ENCODE measurements around the gene XRN2. TPM values are rescaled to one million over a fixed set of nuclear protein-coding genes. Genes with fewer than 3 reads are reported as not detected.

The XRN2 gene
- total RNA-seq, 1 experiment from 2014 or later: 122 TPM

- Histone ChIP-seq H3K36me3 (ENCODE audit: insufficient read depth, low read length, poor library complexity, severe bottlenecking) (peaks cover 10% of the 10 kb centered on the region), H3K27ac (ENCODE audit: low read depth, low read length, poor library complexity, severe bottlenecking) (no peak overlapping the region), H3K9me3 (ENCODE audit: low read depth, low read length, poor library complexity, severe bottlenecking) (no peaks in the 10 kb centered on the region), H3K4me1 (ENCODE audit: insufficient read depth, low read length, poor library complexity, severe bottlenecking) (peaks cover 15% of the 10 kb centered on the region), H3K27me3 (replicated peaks; ENCODE audit: insufficient read depth, low read depth, low read length, poor library complexity) (no peaks in the 10 kb centered on the region), H3K4me3 (ENCODE audit: low read depth, low read length, poor library complexity, severe bottlenecking) (no peak overlapping the region)
- TF ChIP-seq EZH2 (IDR thresholded peaks at IDR 0.05; ENCODE audit: borderline replicate concordance, low read depth, low read length, poor library complexity, severe bottlenecking): no peak
- TF ChIP-seq, protein P1, sequence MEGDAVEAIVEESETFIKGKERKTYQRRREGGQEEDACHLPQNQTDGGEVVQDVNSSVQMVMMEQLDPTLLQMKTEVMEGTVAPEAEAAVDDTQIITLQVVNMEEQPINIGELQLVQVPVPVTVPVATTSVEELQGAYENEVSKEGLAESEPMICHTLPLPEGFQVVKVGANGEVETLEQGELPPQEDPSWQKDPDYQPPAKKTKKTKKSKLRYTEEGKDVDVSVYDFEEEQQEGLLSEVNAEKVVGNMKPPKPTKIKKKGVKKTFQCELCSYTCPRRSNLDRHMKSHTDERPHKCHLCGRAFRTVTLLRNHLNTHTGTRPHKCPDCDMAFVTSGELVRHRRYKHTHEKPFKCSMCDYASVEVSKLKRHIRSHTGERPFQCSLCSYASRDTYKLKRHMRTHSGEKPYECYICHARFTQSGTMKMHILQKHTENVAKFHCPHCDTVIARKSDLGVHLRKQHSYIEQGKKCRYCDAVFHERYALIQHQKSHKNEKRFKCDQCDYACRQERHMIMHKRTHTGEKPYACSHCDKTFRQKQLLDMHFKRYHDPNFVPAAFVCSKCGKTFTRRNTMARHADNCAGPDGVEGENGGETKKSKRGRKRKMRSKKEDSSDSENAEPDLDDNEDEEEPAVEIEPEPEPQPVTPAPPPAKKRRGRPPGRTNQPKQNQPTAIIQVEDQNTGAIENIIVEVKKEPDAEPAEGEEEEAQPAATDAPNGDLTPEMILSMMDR (conservative IDR thresholded peaks at IDR 0.05; ENCODE audit: low read depth, low read length): no peak
- intact Hi-C loops (cut with micrococcal nuclease; ENCODE audit: unreplicated experiment): no loop called here
- ChIA-PET CTCF (no interaction called here), POLR2A (ENCODE audit: low non-redundant PET) (interaction anchor here (0.6 kb wide), 1 partner anchor 206 kb away, joined by 14 read pairs; no protein-coding TSS in a partner anchor)
- no peak for DNase-seq (ENCODE audit: low spot score)
- no TSS peak for BruUV-seq (replicated peaks)
Measured at GRCh38 chr20:21376626-21377025, 73.5 kb downstream of the XRN2 start.

DNA sequence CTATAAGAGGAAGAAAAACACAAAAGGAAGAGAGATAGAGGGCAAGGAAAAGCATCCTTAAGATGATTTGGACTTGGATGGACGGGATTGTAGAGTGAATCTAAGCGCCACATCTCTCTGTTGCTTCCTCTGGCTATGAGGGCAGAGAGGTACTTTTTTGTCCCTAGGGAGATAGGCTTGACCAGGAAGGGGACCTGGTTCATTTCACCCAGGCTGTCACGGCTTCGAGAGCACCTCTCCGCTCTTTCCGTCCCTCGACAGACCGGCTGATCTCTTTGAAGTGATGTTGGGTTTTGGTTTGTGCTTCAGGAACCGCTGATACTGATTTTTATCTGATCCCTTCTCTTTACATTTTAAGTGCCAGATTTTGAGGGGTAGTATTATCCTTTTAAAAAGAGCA lies 74.6 kb downstream of the XRN2 start:
- CTCF ChIA-PET: interaction anchor here (0.6 kb wide), 1 partner anchor 141 kb away, joined by 7 read pairs; no protein-coding TSS in a partner anchor
- TF ChIP-seq, protein P1 (conservative IDR thresholded peaks at IDR 0.05; ENCODE audit: low read depth, low read length): no peak
- no peak for TF ChIP-seq EZH2 (IDR thresholded peaks at IDR 0.05; ENCODE audit: borderline replicate concordance, low read depth, low read length, poor library complexity, severe bottlenecking)
- peaks cover 8% of the 10 kb centered on the region for H3K4me1 ChIP-seq (ENCODE audit: insufficient read depth, low read length, poor library complexity, severe bottlenecking)
- no peak for DNase-seq (ENCODE audit: low spot score)
- intact Hi-C loops (cut with micrococcal nuclease; ENCODE audit: unreplicated experiment): no loop called here
- no TSS peak for BruUV-seq (replicated peaks)
- no peaks in the 10 kb centered on the region for H3K9me3 ChIP-seq (ENCODE audit: low read depth, low read length, poor library complexity, severe bottlenecking)
- H3K36me3 ChIP-seq (ENCODE audit: insufficient read depth, low read length, poor library complexity, severe bottlenecking): peaks cover 21% of the 10 kb centered on the region
- H3K27ac ChIP-seq (ENCODE audit: low read depth, low read length, poor library complexity, severe bottlenecking): no peak overlapping the region
- H3K4me3 ChIP-seq (ENCODE audit: low read depth, low read length, poor library complexity, severe bottlenecking): no peak overlapping the region
- no peaks in the 10 kb centered on the region for H3K27me3 ChIP-seq (replicated peaks; ENCODE audit: insufficient read depth, low read depth, low read length, poor library complexity)
- POLR2A ChIA-PET (ENCODE audit: low non-redundant PET): no interaction called here

DNA sequence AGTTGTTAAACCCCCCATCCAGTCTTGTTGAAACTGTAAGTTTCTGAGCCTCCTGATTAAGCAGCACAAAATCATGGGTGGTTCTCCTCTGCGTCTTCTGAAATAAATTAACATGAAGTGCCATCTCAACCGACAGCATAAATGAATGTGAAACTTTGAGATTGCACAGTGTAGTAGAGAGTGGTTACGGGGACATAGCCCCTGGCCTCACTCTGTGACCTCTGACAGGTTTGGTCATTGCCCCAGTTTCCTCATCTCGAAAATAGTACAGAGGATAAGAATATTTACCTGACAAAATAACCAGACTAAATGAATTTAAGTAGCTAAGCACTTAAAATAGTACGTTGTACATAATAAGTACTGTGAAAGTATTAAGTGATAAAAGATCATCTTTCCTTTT lies 75.1 kb downstream of the XRN2 start:
- Histone ChIP-seq H3K27ac (ENCODE audit: low read depth, low read length, poor library complexity, severe bottlenecking) (no peak overlapping the region), H3K9me3 (ENCODE audit: low read depth, low read length, poor library complexity, severe bottlenecking) (no peaks in the 10 kb centered on the region), H3K27me3 (replicated peaks; ENCODE audit: insufficient read depth, low read depth, low read length, poor library complexity) (no peaks in the 10 kb centered on the region), H3K4me3 (ENCODE audit: low read depth, low read length, poor library complexity, severe bottlenecking) (no peak overlapping the region), H3K36me3 (ENCODE audit: insufficient read depth, low read length, poor library complexity, severe bottlenecking) (peaks cover 26% of the 10 kb centered on the region), H3K4me1 (ENCODE audit: insufficient read depth, low read length, poor library complexity, severe bottlenecking) (peaks cover 8% of the 10 kb centered on the region)
- TF ChIP-seq EZH2 (IDR thresholded peaks at IDR 0.05; ENCODE audit: borderline replicate concordance, low read depth, low read length, poor library complexity, severe bottlenecking): no peak
- ChIA-PET CTCF (interaction anchor here (0.6 kb wide), 1 partner anchor 142 kb away, joined by 7 read pairs; no protein-coding TSS in a partner anchor), POLR2A (ENCODE audit: low non-redundant PET) (no interaction called here)
- intact Hi-C loops (cut with micrococcal nuclease; ENCODE audit: unreplicated experiment): no loop called here
- no TSS peak for BruUV-seq (replicated peaks)
- DNase-seq (ENCODE audit: low spot score): no peak

DNA sequence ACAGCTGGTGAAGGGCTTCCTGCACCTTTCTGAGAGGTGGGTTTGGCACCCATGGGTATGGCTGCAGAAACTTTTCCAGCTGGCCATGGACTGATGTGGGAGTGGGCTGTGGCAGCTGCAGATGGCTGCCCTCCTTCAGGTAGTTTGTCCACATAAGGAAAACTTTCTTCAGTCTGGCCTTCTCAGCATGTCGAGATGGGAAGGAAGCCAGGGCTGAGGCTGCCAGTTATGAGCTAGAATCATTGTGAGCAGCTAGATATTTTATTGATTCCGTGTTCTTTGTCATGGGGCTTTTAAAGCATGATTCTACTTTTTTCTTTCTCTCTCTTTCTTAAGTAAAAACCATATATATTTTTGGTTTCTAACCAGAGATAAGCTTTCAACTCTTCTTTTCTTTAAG lies 77.6 kb downstream of the XRN2 start:
- no peak for DNase-seq (ENCODE audit: low spot score)
- ChIA-PET POLR2A (ENCODE audit: low non-redundant PET) (no interaction called here), CTCF (no interaction called here)
- Histone ChIP-seq H3K27me3 (replicated peaks; ENCODE audit: insufficient read depth, low read depth, low read length, poor library complexity) (no peaks in the 10 kb centered on the region), H3K36me3 (ENCODE audit: insufficient read depth, low read length, poor library complexity, severe bottlenecking) (peaks cover 33% of the 10 kb centered on the region), H3K4me3 (ENCODE audit: low read depth, low read length, poor library complexity, severe bottlenecking) (no peak overlapping the region), H3K27ac (ENCODE audit: low read depth, low read length, poor library complexity, severe bottlenecking) (no peak overlapping the region), H3K9me3 (ENCODE audit: low read depth, low read length, poor library complexity, severe bottlenecking) (no peaks in the 10 kb centered on the region), H3K4me1 (ENCODE audit: insufficient read depth, low read length, poor library complexity, severe bottlenecking) (peaks cover 8% of the 10 kb centered on the region)
- intact Hi-C loops (cut with micrococcal nuclease; ENCODE audit: unreplicated experiment): no loop called here
- no TSS peak for BruUV-seq (replicated peaks)
- TF ChIP-seq EZH2 (IDR thresholded peaks at IDR 0.05; ENCODE audit: borderline replicate concordance, low read depth, low read length, poor library complexity, severe bottlenecking): no peak
- TF ChIP-seq, protein P1 (conservative IDR thresholded peaks at IDR 0.05; ENCODE audit: low read depth, low read length): no peak

Measured in A673 (cell line).